ENCODE data around the gene IGF1.
"Not testable (repeated sequence)": the region's sequence is repeated elsewhere in the genome, so short reads cannot be mapped to it uniquely, and the experiment has no call there.

Gene IGF1

GRCh38 chr12:102454808-102455760 lies 25.3 kb downstream of the IGF1 start:
- DNase-seq, result no peak

- no peak for DNase-seq
Measured at GRCh38 chr12:102454330-102454729, 26.0 kb downstream of the IGF1 start.

GRCh38 chr12:102452605-102453004 lies 27.8 kb downstream of the IGF1 start:
- DNase-seq, result no peak

GRCh38 chr12:102449018-102449417 lies 31.3 kb downstream of the IGF1 start:
- not testable (repeated sequence) for DNase-seq

- DNase-seq, result not testable (repeated sequence)
Measured at GRCh38 chr12:102447426-102447825, 32.9 kb downstream of the IGF1 start.

GRCh38 chr12:102444707-102445106 lies 35.7 kb downstream of the IGF1 start:
- DNase-seq, result no peak

GRCh38 chr12:102444093-102444492 lies 36.3 kb downstream of the IGF1 start:
- DNase-seq, result no peak

GRCh38 chr12:102441077-102441596 lies 39.2 kb downstream of the IGF1 start:
- no peak for DNase-seq

GRCh38 chr12:102439426-102440405 lies 40.6 kb downstream of the IGF1 start:
- DNase-seq, result no peak

GRCh38 chr12:102438827-102439210 lies 41.5 kb downstream of the IGF1 start:
- DNase-seq, result no peak

GRCh38 chr12:102438047-102438826 lies 42.1 kb downstream of the IGF1 start:
- DNase-seq, result no peak

GRCh38 chr12:102437511-102437910 lies 42.9 kb downstream of the IGF1 start:
- DNase-seq, result no peak

- no peak for DNase-seq
Measured at GRCh38 chr12:102436867-102437266, 43.5 kb downstream of the IGF1 start.

- no peak for DNase-seq
Measured at GRCh38 chr12:102435827-102436436, 44.4 kb downstream of the IGF1 start.

GRCh38 chr12:102433304-102433703 lies 47.1 kb downstream of the IGF1 start:
- no peak for DNase-seq

- no peak for DNase-seq
Measured at GRCh38 chr12:102430661-102431060, 49.7 kb downstream of the IGF1 start.

GRCh38 chr12:102429211-102430154 lies 50.9 kb downstream of the IGF1 start:
- no peak for DNase-seq

GRCh38 chr12:102427543-102427941 lies 52.8 kb downstream of the IGF1 start:
- no peak for DNase-seq

- DNase-seq, result no peak
Measured at GRCh38 chr12:102426599-102427542, 53.5 kb downstream of the IGF1 start.

All from NCI-H1048 (cell line).